RWPE1 (cell line): ENCODE measurements around the gene SHH.

ENCODE experiments used
- CTCF ChIA-PET: fragments of 350-600 bp; sonication (Branson Sonifier 250); formaldehyde crosslinking; extraction: SDS; loops from one replicate; lab custom pipeline; 2021; lab: Yijun Ruan, JAX
- POLR2A ChIA-PET: fragments of 400-600 bp; formaldehyde crosslinking; extraction: SDS; loops from one replicate; lab custom pipeline; 2020; ENCODE audit warnings: antibody characterized with exemption; ENCODE audit not compliant: low non-redundant PET; lab: Yijun Ruan, JAX
- DNase-seq: peaks from one replicate; pipeline ENCODE4 v3.0.0; 2012; ENCODE audit warnings: low spot score
- H3K27ac ChIP-seq: fragments of 450-650 bp; 2 replicates; pipeline ENCODE4 v1.5.1; 2017
- TF ChIP-seq, protein P1 (sequence below): fragments of 450-650 bp; conservative IDR thresholded peaks from 2 replicates; pipeline ENCODE4 v1.5.1; 2017; ENCODE audit warnings: low read depth, mild to moderate bottlenecking

SHH gene

DNA sequence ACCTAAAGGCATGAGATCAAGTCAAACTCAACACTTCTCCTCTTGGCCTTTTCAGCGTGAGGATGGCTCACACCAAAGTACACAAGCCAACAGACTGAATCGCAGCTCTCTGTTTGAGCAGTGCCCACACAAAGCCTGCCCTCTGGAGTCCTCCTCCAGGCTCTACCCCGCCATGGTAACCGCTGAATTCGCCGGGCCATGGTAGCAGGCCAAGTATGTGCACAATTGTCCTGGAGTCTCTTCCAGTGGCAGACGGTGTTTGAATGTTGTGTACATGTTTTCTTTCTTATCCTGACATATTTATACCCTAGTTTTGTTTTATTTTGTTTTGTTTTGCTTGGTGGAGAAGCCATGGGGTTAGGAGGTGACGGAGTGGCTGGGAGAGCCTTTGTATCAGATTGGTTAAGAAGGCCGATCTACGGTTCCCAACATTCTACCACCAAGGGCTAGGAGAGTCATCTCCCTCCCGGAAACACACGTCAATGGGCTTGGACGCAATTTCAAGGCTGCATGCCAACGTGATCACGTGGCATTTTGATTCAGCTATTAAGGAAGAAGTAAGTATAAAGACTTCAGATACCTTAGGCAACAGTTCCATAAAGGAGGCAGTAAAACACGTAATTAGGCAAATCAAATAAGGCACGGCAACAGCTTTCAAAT, 12.1 kb upstream of the SHH start:
- no peak overlapping the region for H3K27ac ChIP-seq
- CTCF ChIA-PET = no interaction called here
- TF ChIP-seq, protein P1, sequence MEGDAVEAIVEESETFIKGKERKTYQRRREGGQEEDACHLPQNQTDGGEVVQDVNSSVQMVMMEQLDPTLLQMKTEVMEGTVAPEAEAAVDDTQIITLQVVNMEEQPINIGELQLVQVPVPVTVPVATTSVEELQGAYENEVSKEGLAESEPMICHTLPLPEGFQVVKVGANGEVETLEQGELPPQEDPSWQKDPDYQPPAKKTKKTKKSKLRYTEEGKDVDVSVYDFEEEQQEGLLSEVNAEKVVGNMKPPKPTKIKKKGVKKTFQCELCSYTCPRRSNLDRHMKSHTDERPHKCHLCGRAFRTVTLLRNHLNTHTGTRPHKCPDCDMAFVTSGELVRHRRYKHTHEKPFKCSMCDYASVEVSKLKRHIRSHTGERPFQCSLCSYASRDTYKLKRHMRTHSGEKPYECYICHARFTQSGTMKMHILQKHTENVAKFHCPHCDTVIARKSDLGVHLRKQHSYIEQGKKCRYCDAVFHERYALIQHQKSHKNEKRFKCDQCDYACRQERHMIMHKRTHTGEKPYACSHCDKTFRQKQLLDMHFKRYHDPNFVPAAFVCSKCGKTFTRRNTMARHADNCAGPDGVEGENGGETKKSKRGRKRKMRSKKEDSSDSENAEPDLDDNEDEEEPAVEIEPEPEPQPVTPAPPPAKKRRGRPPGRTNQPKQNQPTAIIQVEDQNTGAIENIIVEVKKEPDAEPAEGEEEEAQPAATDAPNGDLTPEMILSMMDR = no peak
- POLR2A ChIA-PET = no interaction called here
- peak; percentile 60 for DNase-seq

DNA sequence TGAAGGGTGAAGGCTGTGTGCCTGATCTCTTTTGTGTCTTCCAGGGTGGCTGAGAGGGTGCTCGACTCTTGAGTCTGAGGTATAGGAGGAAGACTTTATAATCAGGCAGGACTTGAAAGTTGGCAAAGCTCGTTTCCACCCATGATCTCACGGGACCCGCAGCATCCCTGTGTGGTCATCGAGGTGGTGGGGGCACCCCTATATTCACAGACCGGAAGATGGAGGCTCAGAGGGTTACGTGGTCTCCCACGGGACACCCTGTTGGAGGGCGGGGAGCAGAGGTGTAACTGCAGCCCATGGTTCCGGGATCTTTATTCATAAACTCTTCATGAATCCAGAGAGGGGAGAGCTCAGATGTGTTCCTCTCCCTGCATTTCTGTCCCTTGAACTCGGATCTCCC, 9.6 kb upstream of the SHH start:
- no peak overlapping the region for H3K27ac ChIP-seq
- CTCF ChIA-PET = no interaction called here
- no peak for DNase-seq
- POLR2A ChIA-PET = no interaction called here
- TF ChIP-seq, protein P1 = no peak

DNA sequence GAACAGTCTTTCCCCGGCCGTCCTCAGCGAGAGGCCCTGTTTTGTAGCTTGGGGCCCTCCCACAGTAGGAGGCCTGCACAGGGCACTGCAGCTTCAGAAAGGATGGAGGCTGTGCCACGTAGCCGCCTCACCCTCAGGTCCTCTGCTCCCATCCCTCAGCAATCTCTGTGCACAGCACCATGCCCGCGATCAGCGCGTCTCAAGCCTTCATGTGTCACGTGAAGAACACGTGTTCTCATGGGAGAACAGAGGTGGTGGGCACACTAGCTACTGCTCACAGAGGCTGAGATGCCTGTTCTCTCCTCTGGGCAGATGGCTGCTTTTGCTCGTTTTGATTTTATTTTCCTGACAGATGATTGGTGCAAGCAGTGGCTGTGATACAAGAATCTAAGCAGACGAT, 8.5 kb upstream of the SHH start:
- no peak overlapping the region for H3K27ac ChIP-seq
- ChIA-PET CTCF (no interaction called here), POLR2A (no interaction called here)

DNA sequence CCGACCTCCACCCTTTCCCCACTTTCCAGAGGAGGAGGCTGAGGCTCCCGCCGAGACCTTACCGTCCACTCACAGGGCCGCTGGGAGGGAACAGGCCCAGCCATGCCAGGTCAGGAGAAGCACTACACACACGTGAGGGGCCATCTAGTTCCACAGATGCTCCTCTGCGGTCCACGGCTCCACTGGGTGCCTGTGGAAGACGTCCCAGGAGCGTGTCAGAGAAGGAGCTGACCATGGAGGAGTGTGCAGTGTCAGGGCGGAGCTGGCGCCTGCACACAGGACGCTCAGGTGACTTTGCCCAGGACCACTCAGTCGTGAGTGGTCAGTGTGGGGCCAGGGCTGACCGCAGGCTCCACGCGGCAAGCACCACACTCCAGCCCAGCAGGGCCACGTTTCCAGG, 8.0 kb upstream of the SHH start:
- TF ChIP-seq, protein P1 = no peak
- POLR2A ChIA-PET = no interaction called here
- CTCF ChIA-PET = interaction anchor here (0.5 kb wide), 1 partner anchor 281 kb away, joined by 3 read pairs; no protein-coding TSS in a partner anchor
- DNase-seq = no peak
- H3K27ac ChIP-seq = no peak overlapping the region

More for the DNA sequence above, 8.5 kb upstream of the SHH start:
- TF ChIP-seq, protein P1 = no peak
- no peak for DNase-seq

DNA sequence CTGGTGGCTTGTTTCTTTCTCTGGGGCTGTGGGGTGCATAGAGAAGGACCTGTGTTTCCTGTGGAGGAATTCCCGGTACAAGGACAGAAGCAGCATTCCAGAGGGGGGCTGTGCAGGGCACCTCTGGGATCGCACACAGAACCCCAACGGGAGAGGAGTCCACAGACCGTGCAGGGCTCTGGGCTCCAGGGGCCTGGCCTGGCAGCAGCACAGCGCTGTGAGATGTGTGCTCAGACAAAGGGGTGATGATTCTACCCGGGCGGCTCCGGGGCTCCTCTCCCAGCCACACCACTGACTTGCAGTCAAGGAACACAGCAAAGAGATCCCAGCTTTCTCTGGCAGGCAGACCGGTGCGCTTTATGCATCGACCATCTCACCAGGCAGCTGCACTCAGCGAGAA, 6.9 kb upstream of the SHH start:
- ChIA-PET POLR2A (no interaction called here), CTCF (no interaction called here)
- H3K27ac ChIP-seq = no peak overlapping the region
- TF ChIP-seq, protein P1 = no peak
- DNase-seq = no peak

DNA sequence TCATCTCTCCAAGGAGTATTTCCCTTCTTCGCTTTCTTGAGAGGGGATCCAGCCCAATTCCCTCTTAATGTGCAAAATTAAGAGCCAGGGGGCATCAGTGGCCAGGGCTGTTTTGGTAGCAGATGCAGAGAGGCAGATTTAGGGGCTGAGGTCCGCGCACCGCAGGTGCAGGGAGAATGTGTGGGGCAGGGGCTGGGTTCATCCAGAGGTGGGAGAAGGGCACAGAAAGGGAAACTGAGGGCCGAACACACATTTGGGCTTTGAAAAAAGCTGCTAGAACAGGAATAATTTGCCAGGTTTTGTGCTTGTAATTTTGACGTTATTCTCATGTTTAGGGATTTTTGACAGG, 6.5 kb upstream of the SHH start:
- no peak overlapping the region for H3K27ac ChIP-seq
- DNase-seq = no peak
- POLR2A ChIA-PET = no interaction called here
- CTCF ChIA-PET = no interaction called here
- TF ChIP-seq, protein P1 = no peak
